ENCODE measurements around the gene JPH3.

The JPH3 gene

GRCh38 chr16:87684711-87685404, 82.5 kb downstream of the JPH3 start:
- no peak for DNase-seq

DNA sequence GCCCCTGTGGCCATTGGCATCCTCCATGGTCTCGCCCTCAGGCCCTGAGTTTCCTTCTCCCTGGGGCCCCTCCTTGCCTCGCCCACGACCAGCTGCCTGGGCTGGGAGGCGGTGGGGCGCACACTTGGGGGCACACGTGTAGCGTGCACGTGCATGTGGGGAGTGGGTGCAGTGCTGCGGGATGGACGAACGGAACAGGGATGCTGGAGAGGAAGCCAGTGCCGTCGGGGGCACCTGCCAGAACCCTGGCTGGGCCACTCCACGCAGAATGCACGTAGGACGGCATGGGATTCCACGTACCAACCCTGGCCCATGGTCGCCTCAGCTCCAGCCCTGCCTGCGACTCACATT, 83.1 kb downstream of the JPH3 start:
- DNase-seq, result no peak

- DNase-seq, result no peak
Measured at GRCh38 chr16:87685766-87686165, 83.5 kb downstream of the JPH3 start.

DNA sequence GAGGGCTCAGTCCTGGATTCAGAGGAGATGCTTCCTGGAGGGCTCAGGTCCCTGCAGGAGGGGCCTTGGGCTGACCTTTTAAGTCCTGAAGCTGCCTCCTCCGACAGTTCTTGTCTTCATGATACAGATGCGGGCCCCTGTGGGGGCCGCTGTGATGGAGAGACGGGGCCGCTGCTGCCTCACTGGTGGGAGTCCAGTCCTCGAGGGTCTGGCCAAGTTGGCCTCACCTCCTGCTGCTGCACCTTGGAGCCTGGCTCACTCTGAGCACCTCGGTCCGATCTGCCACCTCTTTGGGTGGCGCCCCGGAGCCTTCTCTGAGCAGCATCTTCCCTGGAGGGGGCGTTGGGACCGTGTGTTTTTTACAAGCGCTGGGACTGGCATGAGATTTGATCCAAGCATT, 84.4 kb downstream of the JPH3 start:
- no peak for DNase-seq

GRCh38 chr16:87687126-87687910, 85.0 kb downstream of the JPH3 start:
- DNase-seq, result no peak

DNA sequence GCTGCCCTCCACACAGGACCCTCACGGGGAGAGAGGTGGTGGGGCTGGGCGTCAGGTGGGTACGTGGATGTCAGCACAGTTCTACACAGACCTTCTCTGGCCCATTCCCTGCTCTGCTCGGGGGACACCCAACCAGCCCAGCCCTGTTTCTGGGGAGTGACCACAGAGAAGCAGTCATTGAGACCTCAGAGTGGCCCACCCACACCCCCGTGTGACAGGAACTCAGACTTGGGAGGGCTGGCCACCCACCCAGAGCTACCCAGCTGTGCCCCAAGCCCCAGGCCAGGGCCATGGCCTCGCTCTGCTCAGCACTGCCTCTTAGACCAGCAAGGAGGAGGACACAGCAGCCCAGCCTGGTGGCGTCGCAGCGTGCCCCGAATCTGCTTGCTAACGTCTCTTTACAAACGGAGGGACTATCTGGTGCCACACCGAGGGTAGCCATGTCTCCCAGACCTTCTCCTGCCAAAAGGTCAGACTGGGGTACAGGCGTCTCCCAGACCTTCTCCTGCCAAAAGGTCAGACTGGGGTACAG, 85.8 kb downstream of the JPH3 start:
- DNase-seq, result no peak

DNA sequence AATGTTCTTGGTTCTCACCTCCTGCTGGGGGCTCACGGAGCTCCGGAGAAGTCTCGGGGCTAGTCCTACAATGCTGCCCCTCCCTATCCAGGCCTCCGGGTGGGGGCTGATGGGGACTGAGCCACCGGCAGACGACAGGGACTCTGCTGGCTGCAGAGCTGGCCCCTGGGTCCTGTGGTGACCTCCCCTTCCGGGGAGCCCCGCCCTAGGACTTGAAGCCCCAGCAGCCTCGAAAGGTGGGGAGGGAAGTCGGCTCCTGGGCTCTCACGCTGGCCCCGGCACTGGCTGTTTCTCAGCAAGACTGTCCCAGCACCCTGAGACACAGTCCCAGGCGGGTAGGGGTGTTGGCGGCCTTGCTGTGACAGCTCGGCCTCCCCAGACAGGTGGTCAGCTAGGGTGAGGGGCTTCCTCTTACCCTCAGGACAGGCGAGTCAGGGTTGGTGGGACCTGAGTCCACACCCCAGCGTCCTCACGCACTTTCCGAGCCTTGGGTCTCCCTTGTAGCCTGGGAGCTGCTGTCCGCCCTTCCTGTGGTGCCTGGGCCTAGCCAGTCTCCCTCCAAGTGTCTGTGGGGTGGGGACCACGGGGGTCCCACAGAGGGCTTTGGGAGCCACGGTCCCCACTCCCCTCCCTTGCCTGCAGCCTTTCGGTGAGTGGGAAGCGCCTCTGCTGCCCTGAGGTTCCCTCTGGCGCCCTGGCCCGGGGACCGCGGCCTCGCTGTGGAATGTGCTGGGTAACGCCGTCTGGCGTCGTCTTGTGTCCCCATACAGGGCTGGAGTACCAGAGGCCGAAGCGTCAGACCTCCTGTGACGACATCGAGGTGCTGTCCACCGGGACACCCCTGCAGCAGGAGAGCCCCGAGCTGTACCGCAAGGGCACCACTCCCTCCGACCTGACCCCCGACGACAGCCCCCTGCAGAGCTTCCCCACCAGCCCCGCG, 86.8 kb downstream of the JPH3 start:
- no peak for DNase-seq

DNA sequence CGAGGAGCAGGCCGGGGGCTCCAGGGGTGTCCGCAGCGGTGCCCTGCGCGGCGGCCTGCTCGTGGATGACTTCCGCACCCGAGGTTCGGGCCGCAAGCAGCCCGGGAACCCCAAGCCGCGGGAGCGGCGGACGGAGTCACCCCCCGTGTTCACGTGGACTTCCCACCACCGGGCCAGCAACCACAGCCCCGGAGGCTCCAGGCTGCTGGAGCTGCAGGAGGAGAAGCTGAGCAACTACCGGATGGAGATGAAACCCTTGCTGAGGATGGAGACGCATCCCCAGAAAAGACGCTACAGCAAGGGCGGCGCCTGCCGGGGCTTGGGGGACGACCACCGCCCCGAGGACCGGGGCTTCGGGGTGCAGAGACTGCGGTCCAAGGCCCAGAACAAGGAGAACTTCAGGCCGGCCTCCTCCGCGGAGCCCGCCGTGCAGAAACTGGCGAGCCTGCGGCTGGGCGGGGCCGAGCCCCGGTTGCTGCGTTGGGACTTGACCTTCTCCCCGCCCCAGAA, 87.7 kb downstream of the JPH3 start:
- DNase-seq, result no peak

GRCh38 chr16:87690911-87691685, 88.8 kb downstream of the JPH3 start:
- DNase-seq, result no peak

- DNase-seq, result no peak
Measured at GRCh38 chr16:87691686-87692079, 89.4 kb downstream of the JPH3 start.

GRCh38 chr16:87692176-87692575, 89.9 kb downstream of the JPH3 start:
- no peak for DNase-seq

- no peak for DNase-seq
Measured at GRCh38 chr16:87692756-87693155, 90.4 kb downstream of the JPH3 start.

- no peak for DNase-seq
Measured at GRCh38 chr16:87693827-87694226, 91.5 kb downstream of the JPH3 start.

DNA sequence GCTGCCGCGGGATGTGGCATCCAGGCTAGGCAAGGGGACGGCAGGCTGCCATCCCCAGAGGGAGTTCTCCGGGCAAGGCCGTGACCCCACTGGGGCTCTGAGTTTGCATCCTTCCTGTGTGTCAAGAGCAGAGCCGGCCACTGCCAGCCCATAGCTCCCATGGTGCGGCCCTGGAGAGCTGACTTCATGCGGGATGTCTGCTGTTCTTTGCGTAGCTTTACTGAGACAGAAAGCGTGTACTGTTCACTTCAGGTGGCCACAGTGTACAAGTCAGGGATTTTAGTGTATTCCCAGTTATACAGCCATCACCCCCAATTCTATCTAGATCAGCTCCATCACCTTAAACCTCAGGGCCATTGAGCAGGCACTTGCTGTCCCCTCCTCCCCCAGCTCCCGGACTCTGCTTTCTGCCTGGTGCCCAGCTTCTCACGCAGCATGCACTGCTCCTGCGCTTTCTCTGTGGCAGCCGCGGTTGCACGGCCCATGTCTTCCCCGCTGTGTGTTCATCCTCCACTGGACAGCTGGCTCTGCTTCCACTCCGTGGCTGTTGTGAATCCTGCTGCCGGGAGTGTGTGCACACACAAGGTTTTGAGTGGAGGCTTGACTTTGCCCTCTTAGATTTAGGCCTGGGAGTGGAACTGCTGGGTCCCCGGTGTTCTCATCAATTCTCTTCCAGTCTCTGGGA, 92.3 kb downstream of the JPH3 start:
- DNase-seq, result no peak

- DNase-seq, result no peak
Measured at GRCh38 chr16:87695534-87695933, 93.2 kb downstream of the JPH3 start.

GRCh38 chr16:87696726-87697125, 94.4 kb downstream of the JPH3 start:
- no peak for DNase-seq

- DNase-seq, result no peak
Measured at GRCh38 chr16:87697256-87697655, 94.9 kb downstream of the JPH3 start.

DNA sequence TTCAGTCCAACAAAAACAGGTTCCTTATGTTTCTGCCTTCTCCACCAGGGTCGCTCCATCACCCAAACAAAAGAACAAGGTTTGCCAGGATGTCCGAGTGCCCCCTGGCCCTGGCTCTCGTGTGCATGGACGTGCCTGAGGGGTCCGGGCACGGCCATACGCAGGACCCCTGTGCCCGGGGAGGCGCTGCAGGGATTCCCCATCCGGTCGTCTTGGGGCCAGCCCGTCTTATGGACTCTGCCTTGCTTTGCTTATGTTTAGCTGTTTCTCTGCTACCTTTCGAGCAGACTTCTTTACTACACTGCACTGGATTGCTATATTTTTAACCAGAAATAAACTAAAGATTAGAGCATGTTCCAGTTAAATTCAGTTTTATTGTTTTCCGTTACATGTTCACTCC, 95.5 kb downstream of the JPH3 start:
- DNase-seq, result no peak

GRCh38 chr16:87698241-87698640, 95.9 kb downstream of the JPH3 start:
- DNase-seq, result no peak

- DNase-seq, result no peak
Measured at GRCh38 chr16:87698676-87699199, 96.4 kb downstream of the JPH3 start.

GRCh38 chr16:87700406-87701077, 98.2 kb downstream of the JPH3 start:
- no peak for DNase-seq

All from stimulated activated naive CD4-positive, alpha-beta T cell treated with Interleukin-2 at 50 U/mL for 16 hours (primary cell).